Measurements from ENCODE around the gene COBL. TPM values are rescaled to one million over a fixed set of nuclear protein-coding genes. Genes with fewer than 3 reads are reported as not detected.

COBL gene
- total RNA-seq, 1 experiment from 2014 or later = 63.6 TPM

DNA sequence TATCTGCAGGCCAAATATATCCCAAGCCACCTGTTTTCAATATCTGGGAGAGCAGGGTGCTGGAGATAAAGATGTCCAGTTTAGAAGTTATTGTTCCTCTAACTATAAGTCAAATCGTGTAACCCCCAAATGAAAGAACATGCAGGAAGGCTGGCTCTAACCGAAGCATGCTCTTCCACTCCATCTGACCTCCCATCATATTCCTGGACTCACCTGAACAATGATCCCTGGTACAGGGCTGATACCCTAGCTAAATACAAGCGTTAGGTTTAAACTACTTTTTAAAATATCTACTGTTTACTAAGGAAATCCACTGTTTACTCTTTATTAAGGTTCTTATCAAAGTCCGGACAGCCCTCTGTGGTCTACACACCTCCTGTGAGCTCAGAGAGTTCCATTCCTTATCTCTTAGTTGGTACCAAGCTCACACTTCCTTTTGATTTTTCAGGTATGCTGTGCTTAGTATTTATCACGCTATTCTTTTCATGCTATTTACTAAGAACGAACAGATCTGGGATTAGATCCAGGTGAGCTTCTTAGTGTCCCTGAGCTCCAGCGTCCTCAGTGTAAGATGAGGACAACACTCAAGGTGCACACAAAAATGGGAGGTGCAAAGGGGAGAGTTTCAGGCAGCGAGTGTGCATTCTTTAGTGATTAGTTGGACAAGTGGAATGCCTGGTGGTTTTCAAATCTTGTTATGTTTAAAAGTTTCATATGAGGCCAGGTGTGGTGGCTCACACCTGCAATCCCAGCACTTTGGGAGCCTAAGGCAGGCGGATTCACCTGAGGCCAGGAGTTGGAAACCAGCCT is 23.6 kb upstream of the COBL start:
- no TSS peak for BruUV-seq (replicated peaks)
- CTCF ChIA-PET = interaction anchor here (0.7 to 1.5 kb wide), 13 partner anchors 10 to 179 kb away, joined by 3 to 13 read pairs (median 3); no protein-coding TSS in a partner anchor
- POLR2A ChIA-PET = interaction anchor here (1.0 to 1.2 kb wide), 4 partner anchors 10 to 36 kb away, joined by 4 to 10 read pairs (median 8); no protein-coding TSS in a partner anchor
- Mint-ChIP-seq H3K36me3 (ENCODE audit: insufficient read depth, unreplicated experiment) (peaks cover 22% of the 10 kb centered on the region), H3K4me3 (ENCODE audit: unreplicated experiment) (peak overlapping the region; percentile 56), H3K27ac (ENCODE audit: unreplicated experiment) (peak overlapping the region; percentile 78), H3K27me3 (ENCODE audit: insufficient read depth, unreplicated experiment) (no peaks in the 10 kb centered on the region), H3K4me1 (ENCODE audit: low read depth, unreplicated experiment) (peaks cover 29% of the 10 kb centered on the region), H3K9me3 (ENCODE audit: unreplicated experiment) (no peaks in the 10 kb centered on the region)
- peak; percentile 84 to 91 for DNase-seq
- TF ChIP-seq, protein P1, sequence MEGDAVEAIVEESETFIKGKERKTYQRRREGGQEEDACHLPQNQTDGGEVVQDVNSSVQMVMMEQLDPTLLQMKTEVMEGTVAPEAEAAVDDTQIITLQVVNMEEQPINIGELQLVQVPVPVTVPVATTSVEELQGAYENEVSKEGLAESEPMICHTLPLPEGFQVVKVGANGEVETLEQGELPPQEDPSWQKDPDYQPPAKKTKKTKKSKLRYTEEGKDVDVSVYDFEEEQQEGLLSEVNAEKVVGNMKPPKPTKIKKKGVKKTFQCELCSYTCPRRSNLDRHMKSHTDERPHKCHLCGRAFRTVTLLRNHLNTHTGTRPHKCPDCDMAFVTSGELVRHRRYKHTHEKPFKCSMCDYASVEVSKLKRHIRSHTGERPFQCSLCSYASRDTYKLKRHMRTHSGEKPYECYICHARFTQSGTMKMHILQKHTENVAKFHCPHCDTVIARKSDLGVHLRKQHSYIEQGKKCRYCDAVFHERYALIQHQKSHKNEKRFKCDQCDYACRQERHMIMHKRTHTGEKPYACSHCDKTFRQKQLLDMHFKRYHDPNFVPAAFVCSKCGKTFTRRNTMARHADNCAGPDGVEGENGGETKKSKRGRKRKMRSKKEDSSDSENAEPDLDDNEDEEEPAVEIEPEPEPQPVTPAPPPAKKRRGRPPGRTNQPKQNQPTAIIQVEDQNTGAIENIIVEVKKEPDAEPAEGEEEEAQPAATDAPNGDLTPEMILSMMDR (IDR thresholded peaks at IDR 0.05; ENCODE audit: insufficient read depth in 1 of 2, low read depth in 1 of 2, low read length in 1 of 2, severe bottlenecking in 1 of 2, unreplicated experiment in 1 of 2) = no peak
- H3K4me3 ChIP-seq (ENCODE audit: low read depth, low read length) = no peak overlapping the region
- peaks cover 50% of the 10 kb centered on the region for H3K4me1 ChIP-seq
- no peaks in the 10 kb centered on the region for H3K27me3 ChIP-seq (replicated peaks; ENCODE audit: control insufficient read depth, insufficient read depth, low read length)
- no peaks in the 10 kb centered on the region for H3K36me3 ChIP-seq (ENCODE audit: control insufficient read depth, insufficient read depth, low read length)
- intact Hi-C loops (cut with micrococcal nuclease; ENCODE audit: unreplicated experiment) = loop anchor here (1.0 kb wide), 6 partner anchors 10 to 36 kb away; no protein-coding TSS in a partner anchor
- no peaks in the 10 kb centered on the region for H3K9me3 ChIP-seq

DNA sequence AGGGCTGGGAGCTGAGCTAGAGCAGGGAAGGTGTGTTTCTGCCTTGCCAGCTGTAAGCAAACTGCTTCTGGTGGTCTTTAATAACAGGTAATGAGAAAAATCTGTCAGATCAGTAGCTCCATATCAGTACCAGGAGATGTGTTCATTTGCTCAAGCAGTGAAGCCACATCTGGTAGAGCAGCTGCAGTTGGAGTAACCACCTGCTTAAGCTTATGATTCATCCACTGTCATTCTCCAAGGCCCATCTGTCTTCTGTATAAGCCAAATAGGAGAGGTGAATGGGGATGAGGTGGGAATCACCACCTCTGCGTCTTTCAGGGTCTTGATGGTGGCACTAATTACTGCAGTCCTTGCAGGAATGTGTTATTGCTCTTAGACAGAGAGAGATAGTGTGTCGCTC is 18.4 kb upstream of the COBL start:
- Mint-ChIP-seq H3K4me1 (ENCODE audit: low read depth, unreplicated experiment) (peaks cover 4% of the 10 kb centered on the region), H3K27ac (ENCODE audit: unreplicated experiment) (no peak overlapping the region), H3K36me3 (ENCODE audit: insufficient read depth, unreplicated experiment) (peaks cover 2% of the 10 kb centered on the region), H3K27me3 (ENCODE audit: insufficient read depth, unreplicated experiment) (no peaks in the 10 kb centered on the region), H3K4me3 (ENCODE audit: unreplicated experiment) (no peak overlapping the region), H3K9me3 (ENCODE audit: unreplicated experiment) (no peaks in the 10 kb centered on the region)
- BruUV-seq (replicated peaks) = no TSS peak
- CTCF ChIA-PET = no interaction called here
- TF ChIP-seq, protein P1 (IDR thresholded peaks at IDR 0.05; ENCODE audit: insufficient read depth in 1 of 2, low read depth in 1 of 2, low read length in 1 of 2, severe bottlenecking in 1 of 2, unreplicated experiment in 1 of 2) = no peak
- Histone ChIP-seq H3K36me3 (ENCODE audit: control insufficient read depth, insufficient read depth, low read length) (no peaks in the 10 kb centered on the region), H3K4me3 (ENCODE audit: low read depth, low read length) (no peak overlapping the region), H3K27me3 (replicated peaks; ENCODE audit: control insufficient read depth, insufficient read depth, low read length) (no peaks in the 10 kb centered on the region), H3K4me1 (peaks cover 16% of the 10 kb centered on the region), H3K9me3 (no peaks in the 10 kb centered on the region)
- POLR2A ChIA-PET = interaction anchor here (0.6 kb wide), 1 partner anchor 878 kb away, joined by 3 read pairs; no protein-coding TSS in a partner anchor
- intact Hi-C loops (cut with micrococcal nuclease; ENCODE audit: unreplicated experiment) = no loop called here
- no peak for DNase-seq

DNA sequence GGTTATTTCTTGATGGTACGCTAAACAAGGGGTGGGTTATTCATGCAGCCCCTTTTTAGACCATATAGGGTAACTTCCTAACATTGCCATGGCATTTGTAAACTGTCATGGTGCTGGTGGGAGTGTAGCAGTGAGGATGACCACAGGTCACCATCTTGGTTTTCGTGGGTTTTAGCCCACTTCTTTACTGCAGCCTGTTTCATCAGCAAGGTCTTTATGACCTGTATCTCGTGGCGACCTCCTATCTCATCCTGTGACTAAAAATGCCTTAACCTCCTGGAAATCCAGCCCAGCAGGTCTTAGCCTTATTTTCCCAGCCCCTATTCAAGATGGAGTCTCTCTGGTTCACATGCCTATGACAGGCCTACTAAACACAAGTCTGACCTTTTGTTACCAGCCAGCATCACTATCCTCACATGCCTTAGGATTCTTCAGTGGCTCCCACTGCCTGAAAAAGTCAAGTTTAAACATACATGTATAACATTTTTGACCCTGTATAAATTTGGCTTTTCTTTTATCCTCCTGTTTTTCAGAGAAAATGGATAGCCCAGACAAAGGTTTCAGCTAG is 13.2 kb upstream of the COBL start:
- Mint-ChIP-seq H3K9me3 (ENCODE audit: unreplicated experiment) (no peaks in the 10 kb centered on the region), H3K4me1 (ENCODE audit: low read depth, unreplicated experiment) (peaks cover 15% of the 10 kb centered on the region), H3K27ac (ENCODE audit: unreplicated experiment) (no peak overlapping the region), H3K27me3 (ENCODE audit: insufficient read depth, unreplicated experiment) (no peaks in the 10 kb centered on the region), H3K36me3 (ENCODE audit: insufficient read depth, unreplicated experiment) (no peaks in the 10 kb centered on the region), H3K4me3 (ENCODE audit: unreplicated experiment) (no peak overlapping the region)
- BruUV-seq (replicated peaks) = no TSS peak
- TF ChIP-seq, protein P1 (IDR thresholded peaks at IDR 0.05; ENCODE audit: insufficient read depth in 1 of 2, low read depth in 1 of 2, low read length in 1 of 2, severe bottlenecking in 1 of 2, unreplicated experiment in 1 of 2) = no peak
- Histone ChIP-seq H3K36me3 (ENCODE audit: control insufficient read depth, insufficient read depth, low read length) (no peaks in the 10 kb centered on the region), H3K4me1 (peaks cover 22% of the 10 kb centered on the region), H3K9me3 (no peaks in the 10 kb centered on the region), H3K4me3 (ENCODE audit: low read depth, low read length) (no peak overlapping the region), H3K27me3 (replicated peaks; ENCODE audit: control insufficient read depth, insufficient read depth, low read length) (no peaks in the 10 kb centered on the region)
- POLR2A ChIA-PET = no interaction called here
- intact Hi-C loops (cut with micrococcal nuclease; ENCODE audit: unreplicated experiment) = no loop called here
- CTCF ChIA-PET = no interaction called here
- no peak for DNase-seq

Data from Caco-2 (cell line).